HG02610 (cell line): ENCODE measurements around the gene ZNF107.
"Not testable (repeated sequence)": the region's sequence is repeated elsewhere in the genome, so short reads cannot be mapped to it uniquely, and the experiment has no call there.

Experiments
- ATAC-seq: cut with Tn5 transposase; IDR thresholded peaks from one replicate; pipeline ENCODE4 v1.9.1; 2021; ENCODE audit warnings: mild to moderate bottlenecking, moderate library complexity; ENCODE audit not compliant: unreplicated experiment

ZNF107 gene

DNA sequence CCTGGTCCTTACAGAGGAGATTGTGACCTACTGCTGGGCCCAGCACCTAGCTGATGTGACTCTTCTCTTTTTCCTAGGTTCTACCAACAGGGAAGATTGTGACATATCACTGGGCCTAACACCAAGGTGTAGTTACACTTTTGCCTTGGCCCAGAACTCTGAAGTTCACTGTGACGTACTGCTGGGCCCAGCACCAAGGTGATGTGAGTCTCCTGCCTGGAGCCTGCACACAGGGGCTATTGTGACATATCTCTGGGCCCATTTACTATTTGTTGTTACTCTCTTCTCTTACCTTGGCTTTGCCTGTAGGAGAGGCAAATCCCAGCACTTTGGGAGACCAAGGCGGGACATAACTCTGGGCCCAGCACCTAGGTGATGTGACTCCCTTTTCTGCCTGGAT is 23.1 kb upstream of the ZNF107 start:
- ATAC-seq, result no peak

DNA sequence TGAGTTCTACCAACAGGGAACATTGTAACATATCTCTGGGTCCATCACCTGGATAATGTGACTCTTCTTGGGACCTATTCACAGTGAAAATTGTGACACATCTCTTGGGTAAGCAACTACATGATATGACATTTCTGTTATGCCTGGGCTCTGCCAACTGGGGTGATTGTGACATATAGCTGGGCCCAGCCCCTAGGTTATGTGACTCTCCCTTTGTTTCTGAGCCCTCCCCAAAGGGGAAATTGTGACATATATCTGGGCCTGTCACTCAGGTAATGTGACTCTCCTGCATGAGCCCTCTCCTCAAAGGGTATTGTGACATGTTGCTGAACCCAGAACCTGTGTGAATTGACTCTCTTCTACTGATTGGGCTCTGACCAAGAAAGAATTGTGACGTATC is 22.4 kb upstream of the ZNF107 start:
- ATAC-seq, result no peak

- no peak for ATAC-seq
Observed at GRCh38 chr7:64651203-64651602, 14.7 kb upstream of the ZNF107 start.

GRCh38 chr7:64651632-64652165 is 14.2 kb upstream of the ZNF107 start:
- ATAC-seq, result no peak

GRCh38 chr7:64653721-64654401 is 12.1 kb upstream of the ZNF107 start:
- no peak for ATAC-seq

- ATAC-seq, result no peak
Observed at GRCh38 chr7:64654796-64655548, 11.0 kb upstream of the ZNF107 start.

- ATAC-seq, result no peak
Observed at GRCh38 chr7:64655811-64656210, 10.1 kb upstream of the ZNF107 start.

- no peak for ATAC-seq
Observed at GRCh38 chr7:64656489-64656888, 9.4 kb upstream of the ZNF107 start.

DNA sequence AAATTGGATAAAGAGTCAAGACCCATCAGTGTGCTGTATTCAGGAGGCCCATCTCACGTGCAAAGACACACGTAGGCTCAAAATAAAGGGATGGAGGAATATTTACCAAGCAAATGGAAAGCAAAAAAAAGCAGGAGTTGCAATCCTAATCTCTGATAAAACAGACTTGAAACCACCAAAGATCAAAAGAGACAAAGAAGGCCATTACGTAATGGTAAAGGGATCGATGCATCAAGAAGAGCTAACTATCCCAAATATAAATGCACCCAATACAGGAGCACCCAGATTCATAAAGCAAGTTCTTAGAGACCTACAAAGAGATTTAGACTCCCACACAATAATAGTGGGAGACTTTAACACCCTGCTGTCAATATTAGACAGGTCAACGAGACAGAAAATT is 3.8 kb upstream of the ZNF107 start:
- not testable (repeated sequence) for ATAC-seq

GRCh38 chr7:64666663-64667050 is 724 bp downstream of the ZNF107 start:
- ATAC-seq, result no peak

- no peak for ATAC-seq
Observed at GRCh38 chr7:64667311-64667710, 1.4 kb downstream of the ZNF107 start.

- ATAC-seq, result no peak
Observed at GRCh38 chr7:64672414-64672813, 6.5 kb downstream of the ZNF107 start.

DNA sequence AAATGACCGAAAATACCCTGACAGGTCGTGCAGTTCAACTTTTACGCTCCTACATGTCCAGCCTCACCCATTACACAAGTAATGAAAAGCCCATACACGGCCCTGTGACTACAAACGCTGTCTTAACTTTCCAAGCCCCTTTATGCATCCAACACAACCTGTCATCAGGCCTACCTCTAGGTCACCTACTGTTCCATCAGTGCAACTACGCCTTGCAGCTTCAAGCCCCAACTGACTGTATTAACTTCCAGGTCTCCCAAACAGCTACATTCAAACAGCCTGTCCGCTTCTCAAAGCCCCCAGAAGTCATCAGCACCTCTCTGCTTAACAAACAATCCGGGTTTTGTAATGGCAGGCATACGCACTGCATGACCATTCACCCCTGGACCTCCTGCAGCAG is 19.2 kb downstream of the ZNF107 start:
- no peak for ATAC-seq

DNA sequence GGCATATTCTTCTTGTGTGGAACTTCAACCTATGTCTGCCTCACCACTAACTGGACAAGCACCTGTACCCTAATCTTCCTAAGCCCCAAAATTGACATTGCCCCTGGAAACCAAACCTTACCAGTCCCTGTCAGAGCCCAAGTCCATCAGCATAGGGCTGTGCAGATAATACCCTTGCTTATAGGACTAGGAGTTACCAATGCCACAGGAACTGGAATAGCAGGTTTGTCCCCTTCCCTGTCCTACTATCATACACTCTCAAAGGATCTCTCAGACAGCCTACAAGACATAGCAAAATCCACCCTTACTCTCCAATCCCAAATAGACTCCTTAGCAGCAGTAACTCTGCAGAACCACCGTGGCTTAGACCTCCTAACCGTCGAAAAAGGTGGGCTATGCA is 19.8 kb downstream of the ZNF107 start:
- ATAC-seq, result no peak

- no peak for ATAC-seq
Observed at GRCh38 chr7:64686493-64687184, 20.7 kb downstream of the ZNF107 start.

DNA sequence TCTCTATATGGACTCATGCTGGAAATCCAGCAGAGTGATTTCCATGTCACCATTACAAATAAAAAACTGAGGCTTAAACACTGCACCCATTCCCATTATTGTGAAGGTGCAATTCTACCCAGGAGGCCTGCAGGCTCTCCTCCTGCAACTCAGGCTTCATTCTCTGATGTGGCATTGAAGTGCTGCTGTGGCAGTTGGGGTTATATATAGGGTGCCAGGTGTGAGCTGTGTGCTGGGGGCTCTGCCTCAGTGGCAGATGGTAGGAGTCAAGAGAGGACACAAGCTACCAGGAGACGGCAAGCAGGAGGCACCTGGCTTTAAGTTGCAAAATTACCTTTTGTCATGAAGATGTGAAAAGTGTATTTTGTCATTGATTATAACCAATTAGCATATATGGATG is 21.3 kb downstream of the ZNF107 start:
- ATAC-seq, result no peak

GRCh38 chr7:64688988-64689387 is 23.1 kb downstream of the ZNF107 start:
- no peak for ATAC-seq

GRCh38 chr7:64691831-64692230 is 25.9 kb downstream of the ZNF107 start:
- no peak for ATAC-seq

GRCh38 chr7:64697863-64698262 is 31.9 kb downstream of the ZNF107 start:
- ATAC-seq, result not testable (repeated sequence)

GRCh38 chr7:64706625-64707292 is 40.8 kb downstream of the ZNF107 start:
- ATAC-seq, result no peak

- ATAC-seq, result not testable (repeated sequence)
Observed at GRCh38 chr7:64717896-64718295, 52.0 kb downstream of the ZNF107 start.
